Measurements from ENCODE around the gene LMO1. TPM values are rescaled to one million over a fixed set of nuclear protein-coding genes. Genes with fewer than 3 reads are reported as not detected.

Gene LMO1
- total and polyA plus RNA-seq, 4 donors = not detected

- Histone ChIP-seq H3K9me3 (ENCODE audit: control insufficient read depth in 4 of 4, low read length in 3 of 4) (no peaks in the 10 kb centered on the region), H3K36me3 (ENCODE audit: control insufficient read depth in 4 of 4, insufficient read depth in 3 of 4, low read depth in 1 of 4, low read length in 3 of 4) (no peaks in the 10 kb centered on the region), H3K4me1 (ENCODE audit: control insufficient read depth in 4 of 4, insufficient read depth in 4 of 4, low read length in 3 of 4) (no peaks in the 10 kb centered on the region), H3K27me3 (ENCODE audit: control insufficient read depth in 4 of 4, insufficient read depth in 4 of 4, low read length in 3 of 4) (no peaks in the 10 kb centered on the region), H3K4me3 (ENCODE audit: low read depth in 1 of 3, low read length in 3 of 3) (no peak overlapping the region), H3K9ac (ENCODE audit: low read depth in 1 of 2, low read length in 2 of 2) (no peak overlapping the region), H3K27ac (ENCODE audit: low read depth in 1 of 2, low read length in 2 of 2) (no peak overlapping the region)
- no peak for DNase-seq (ENCODE audit: low spot score)
- 56% methylated on average over 9 of the region's 9 CpGs for WGBS
- no peak for TF ChIP-seq MAX (IDR thresholded peaks at IDR 0.05)
- TF ChIP-seq HNF4G (IDR thresholded peaks at IDR 0.05) = no peak
Observed at GRCh38 chr11:8229299-8230177, 34.1 kb downstream of the LMO1 start.

DNA sequence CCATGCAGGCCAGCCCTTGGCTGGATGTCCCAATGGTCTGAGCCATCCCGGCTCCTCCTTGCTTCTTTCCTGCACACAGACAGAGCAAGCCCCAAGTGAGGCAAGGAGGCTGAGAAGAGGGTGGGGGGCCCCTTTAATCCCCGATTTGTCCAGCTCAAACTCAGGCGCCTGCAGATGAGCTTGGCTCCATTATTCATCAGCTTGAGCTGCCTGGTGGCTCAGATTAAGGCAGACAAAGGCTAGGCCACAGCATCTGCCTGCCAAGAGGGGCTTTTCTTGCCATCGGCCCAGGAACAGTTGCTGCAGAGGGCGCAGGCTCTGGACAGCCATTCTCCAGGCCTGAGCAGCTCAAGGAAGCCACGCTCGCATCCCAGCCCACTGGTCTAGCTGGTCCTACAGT is 35.4 kb downstream of the LMO1 start:
- Histone ChIP-seq H3K4me3 (ENCODE audit: low read depth in 1 of 3, low read length in 3 of 3) (no peak overlapping the region), H3K9me3 (ENCODE audit: control insufficient read depth in 4 of 4, low read length in 3 of 4) (no peaks in the 10 kb centered on the region), H3K36me3 (ENCODE audit: control insufficient read depth in 4 of 4, insufficient read depth in 3 of 4, low read depth in 1 of 4, low read length in 3 of 4) (no peaks in the 10 kb centered on the region), H3K27ac (ENCODE audit: low read depth in 1 of 2, low read length in 2 of 2) (no peak overlapping the region), H3K27me3 (ENCODE audit: control insufficient read depth in 4 of 4, insufficient read depth in 4 of 4, low read length in 3 of 4) (no peaks in the 10 kb centered on the region), H3K9ac (ENCODE audit: low read depth in 1 of 2, low read length in 2 of 2) (no peak overlapping the region), H3K4me1 (ENCODE audit: control insufficient read depth in 4 of 4, insufficient read depth in 4 of 4, low read length in 3 of 4) (no peaks in the 10 kb centered on the region)
- TF ChIP-seq RXRA (IDR thresholded peaks at IDR 0.05) = no peak
- no peak for TF ChIP-seq CTCF (IDR thresholded peaks at IDR 0.05; ENCODE audit: low read depth, low read length, missing input control)
- TF ChIP-seq, protein P1, sequence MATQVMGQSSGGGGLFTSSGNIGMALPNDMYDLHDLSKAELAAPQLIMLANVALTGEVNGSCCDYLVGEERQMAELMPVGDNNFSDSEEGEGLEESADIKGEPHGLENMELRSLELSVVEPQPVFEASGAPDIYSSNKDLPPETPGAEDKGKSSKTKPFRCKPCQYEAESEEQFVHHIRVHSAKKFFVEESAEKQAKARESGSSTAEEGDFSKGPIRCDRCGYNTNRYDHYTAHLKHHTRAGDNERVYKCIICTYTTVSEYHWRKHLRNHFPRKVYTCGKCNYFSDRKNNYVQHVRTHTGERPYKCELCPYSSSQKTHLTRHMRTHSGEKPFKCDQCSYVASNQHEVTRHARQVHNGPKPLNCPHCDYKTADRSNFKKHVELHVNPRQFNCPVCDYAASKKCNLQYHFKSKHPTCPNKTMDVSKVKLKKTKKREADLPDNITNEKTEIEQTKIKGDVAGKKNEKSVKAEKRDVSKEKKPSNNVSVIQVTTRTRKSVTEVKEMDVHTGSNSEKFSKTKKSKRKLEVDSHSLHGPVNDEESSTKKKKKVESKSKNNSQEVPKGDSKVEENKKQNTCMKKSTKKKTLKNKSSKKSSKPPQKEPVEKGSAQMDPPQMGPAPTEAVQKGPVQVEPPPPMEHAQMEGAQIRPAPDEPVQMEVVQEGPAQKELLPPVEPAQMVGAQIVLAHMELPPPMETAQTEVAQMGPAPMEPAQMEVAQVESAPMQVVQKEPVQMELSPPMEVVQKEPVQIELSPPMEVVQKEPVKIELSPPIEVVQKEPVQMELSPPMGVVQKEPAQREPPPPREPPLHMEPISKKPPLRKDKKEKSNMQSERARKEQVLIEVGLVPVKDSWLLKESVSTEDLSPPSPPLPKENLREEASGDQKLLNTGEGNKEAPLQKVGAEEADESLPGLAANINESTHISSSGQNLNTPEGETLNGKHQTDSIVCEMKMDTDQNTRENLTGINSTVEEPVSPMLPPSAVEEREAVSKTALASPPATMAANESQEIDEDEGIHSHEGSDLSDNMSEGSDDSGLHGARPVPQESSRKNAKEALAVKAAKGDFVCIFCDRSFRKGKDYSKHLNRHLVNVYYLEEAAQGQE (IDR thresholded peaks at IDR 0.05) = no peak
- TF ChIP-seq, protein P2, sequence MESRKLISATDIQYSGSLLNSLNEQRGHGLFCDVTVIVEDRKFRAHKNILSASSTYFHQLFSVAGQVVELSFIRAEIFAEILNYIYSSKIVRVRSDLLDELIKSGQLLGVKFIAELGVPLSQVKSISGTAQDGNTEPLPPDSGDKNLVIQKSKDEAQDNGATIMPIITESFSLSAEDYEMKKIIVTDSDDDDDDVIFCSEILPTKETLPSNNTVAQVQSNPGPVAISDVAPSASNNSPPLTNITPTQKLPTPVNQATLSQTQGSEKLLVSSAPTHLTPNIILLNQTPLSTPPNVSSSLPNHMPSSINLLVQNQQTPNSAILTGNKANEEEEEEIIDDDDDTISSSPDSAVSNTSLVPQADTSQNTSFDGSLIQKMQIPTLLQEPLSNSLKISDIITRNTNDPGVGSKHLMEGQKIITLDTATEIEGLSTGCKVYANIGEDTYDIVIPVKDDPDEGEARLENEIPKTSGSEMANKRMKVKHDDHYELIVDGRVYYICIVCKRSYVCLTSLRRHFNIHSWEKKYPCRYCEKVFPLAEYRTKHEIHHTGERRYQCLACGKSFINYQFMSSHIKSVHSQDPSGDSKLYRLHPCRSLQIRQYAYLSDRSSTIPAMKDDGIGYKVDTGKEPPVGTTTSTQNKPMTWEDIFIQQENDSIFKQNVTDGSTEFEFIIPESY (IDR thresholded peaks at IDR 0.05) = no peak
- TF ChIP-seq HNF4G (IDR thresholded peaks at IDR 0.05) = no peak
- no peak for TF ChIP-seq MAX (IDR thresholded peaks at IDR 0.05)
- no peak for TF ChIP-seq FOXA1 (IDR thresholded peaks at IDR 0.05)
- no peak for TF ChIP-seq NR2F2 (IDR thresholded peaks at IDR 0.05)
- no peak for TF ChIP-seq YY1 (IDR thresholded peaks at IDR 0.05)
- no peak for TF ChIP-seq GABPA (IDR thresholded peaks at IDR 0.05 in 1 of 2, conservative IDR thresholded peaks at IDR 0.05 in 1 of 2)
- no peak for TF ChIP-seq RAD21 (IDR thresholded peaks at IDR 0.05)
- TF ChIP-seq FOXA2 (IDR thresholded peaks at IDR 0.05) = no peak
- TF ChIP-seq SP1 (IDR thresholded peaks at IDR 0.05) = no peak
- DNase-seq (ENCODE audit: low spot score) = no peak
- 91% methylated on average over 7 of the region's 7 CpGs for WGBS
